Regular cardiac myocyte (primary cell): ENCODE data around the gene DEFB125. TPM values are rescaled to one million over a fixed set of nuclear protein-coding genes. Genes with fewer than 3 reads are reported as not detected.

Experiments used
- total RNA-seq: library from RNA; depleted of rRNA; stranded (reverse); fragments of >200 nt; gene quantifications from 2 replicates; pipeline ENCODE4 v1.2.3, GENCODE V29; 2014

The DEFB125 gene
- not detected in 2 replicates for total RNA-seq

GRCh38 chr20:87401-87800 lies at the start of gene DEFB125:
Gene DEFB125 (plus strand): TSS chr20:87672. CDS start chr20:87710, 38 bp downstream.

GRCh38 chr20:142290-142689 lies 54.8 kb downstream of the DEFB125 start, which contains the start of gene DEFB126:
Gene DEFB126 (plus strand): TSS chr20:142590. CDS start chr20:142629, 39 bp downstream.

Other genes starting within 250 kb of the DEFB125 start
- not detected in 2 replicates for gene DEFB126, start 54.9 kb downstream of the DEFB125 start, total RNA-seq
- not detected in 2 replicates for gene DEFB127, start 69.8 kb downstream of the DEFB125 start, total RNA-seq
- gene DEFB128, start 102.0 kb downstream of the DEFB125 start, total RNA-seq: not detected in 2 replicates
- not detected in 2 replicates for gene DEFB129, start 139.6 kb downstream of the DEFB125 start, total RNA-seq
- gene DEFB132, start 170.1 kb downstream of the DEFB125 start, total RNA-seq: not detected in 2 replicates
- 1.2 and 2.0 TPM in 2 replicates for gene C20orf96, start 203.1 kb downstream of the DEFB125 start, total RNA-seq
- 8.5 and 18.0 TPM in 2 replicates for gene ZCCHC3, start 209.9 kb downstream of the DEFB125 start, total RNA-seq
- 2.8 and 3.6 TPM in 2 replicates for gene SOX12, start 237.9 kb downstream of the DEFB125 start, total RNA-seq